Hematopoietic multipotent progenitor cell (in vitro differentiated cells): ENCODE results near the gene IGFBP6. TPM values are rescaled to one million over a fixed set of nuclear protein-coding genes. Genes with fewer than 3 reads are reported as not detected.
A peak's percentile ranks its signal among the peaks of the same experiment; 100 is the strongest.
"Not testable (repeated sequence)": the region's sequence is repeated elsewhere in the genome, so short reads cannot be mapped to it uniquely, and the experiment has no call there.

ENCODE experiments used
- DNase-seq, 3 donors: peaks; one replicate each; pipeline ENCODE4 v3.0.0-alpha.2; 2011 to 2015; ENCODE audit warnings: low read depth in 2 of 3, low spot score in 2 of 3
- total RNA-seq: library from RNA; depleted of rRNA; stranded (reverse); fragments of >200 nt; gene quantifications from one replicate; pipeline ENCODE4 v1.2.3, GENCODE V29; 2012

The IGFBP6 gene
- total RNA-seq, 1 donor: 2.4 TPM

- not testable (repeated sequence) for DNase-seq
Observed at GRCh38 chr12:53094796-53095595, 2.5 kb upstream of the IGFBP6 start.

DNA sequence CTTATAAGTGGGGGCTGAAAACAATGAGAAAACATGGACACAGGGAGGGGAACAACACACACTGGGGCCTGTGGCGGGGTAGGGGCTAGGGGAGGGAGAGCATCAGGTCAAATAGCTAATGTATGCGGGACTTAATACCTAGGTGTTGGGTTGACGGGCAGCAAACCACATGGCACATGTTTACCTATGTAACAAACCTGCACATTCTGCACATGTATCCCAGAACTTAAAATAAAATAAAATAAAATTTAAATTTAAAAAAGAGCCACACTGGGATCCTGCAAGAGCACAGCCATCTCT, 1.9 kb upstream of the IGFBP6 start:
- DNase-seq: not testable (repeated sequence)

- DNase-seq: no peak
Observed at GRCh38 chr12:53096089-53096741, 1.3 kb upstream of the IGFBP6 start.

GRCh38 chr12:53096759-53097158, 708 bp upstream of the IGFBP6 start:
- DNase-seq: no peak

- DNase-seq: no peak
Observed at GRCh38 chr12:53097207-53097563, 282 bp upstream of the IGFBP6 start.

GRCh38 chr12:53098354-53098981, 1.0 kb downstream of the IGFBP6 start:
- no peak for DNase-seq

GRCh38 chr12:53099071-53099882, 1.8 kb downstream of the IGFBP6 start:
- peak; percentile 74 to 92 (median 91) for DNase-seq

- DNase-seq: no peak
Observed at GRCh38 chr12:53100466-53101151, 3.1 kb downstream of the IGFBP6 start.

DNA sequence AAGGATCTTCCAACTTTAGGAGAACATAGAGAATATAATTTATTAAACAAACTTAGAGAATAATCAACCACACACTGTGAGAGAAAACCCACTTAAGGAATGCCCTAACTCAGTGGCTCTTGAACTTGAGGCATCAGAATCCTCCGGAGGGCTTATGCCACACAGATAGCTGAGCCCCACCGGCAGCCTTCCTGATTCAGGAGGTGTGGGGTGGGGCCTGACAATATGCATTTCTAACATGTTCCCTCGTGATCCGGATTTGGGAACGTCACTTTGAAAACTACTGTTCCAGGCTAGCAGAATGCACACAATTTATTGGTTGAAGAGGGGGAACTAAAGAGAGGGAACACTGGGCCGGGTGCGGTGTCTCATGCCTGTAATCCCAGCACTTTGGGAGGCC, 3.8 kb downstream of the IGFBP6 start:
- DNase-seq: no peak

- DNase-seq: no peak
Observed at GRCh38 chr12:53101931-53102781, 4.7 kb downstream of the IGFBP6 start.

DNA sequence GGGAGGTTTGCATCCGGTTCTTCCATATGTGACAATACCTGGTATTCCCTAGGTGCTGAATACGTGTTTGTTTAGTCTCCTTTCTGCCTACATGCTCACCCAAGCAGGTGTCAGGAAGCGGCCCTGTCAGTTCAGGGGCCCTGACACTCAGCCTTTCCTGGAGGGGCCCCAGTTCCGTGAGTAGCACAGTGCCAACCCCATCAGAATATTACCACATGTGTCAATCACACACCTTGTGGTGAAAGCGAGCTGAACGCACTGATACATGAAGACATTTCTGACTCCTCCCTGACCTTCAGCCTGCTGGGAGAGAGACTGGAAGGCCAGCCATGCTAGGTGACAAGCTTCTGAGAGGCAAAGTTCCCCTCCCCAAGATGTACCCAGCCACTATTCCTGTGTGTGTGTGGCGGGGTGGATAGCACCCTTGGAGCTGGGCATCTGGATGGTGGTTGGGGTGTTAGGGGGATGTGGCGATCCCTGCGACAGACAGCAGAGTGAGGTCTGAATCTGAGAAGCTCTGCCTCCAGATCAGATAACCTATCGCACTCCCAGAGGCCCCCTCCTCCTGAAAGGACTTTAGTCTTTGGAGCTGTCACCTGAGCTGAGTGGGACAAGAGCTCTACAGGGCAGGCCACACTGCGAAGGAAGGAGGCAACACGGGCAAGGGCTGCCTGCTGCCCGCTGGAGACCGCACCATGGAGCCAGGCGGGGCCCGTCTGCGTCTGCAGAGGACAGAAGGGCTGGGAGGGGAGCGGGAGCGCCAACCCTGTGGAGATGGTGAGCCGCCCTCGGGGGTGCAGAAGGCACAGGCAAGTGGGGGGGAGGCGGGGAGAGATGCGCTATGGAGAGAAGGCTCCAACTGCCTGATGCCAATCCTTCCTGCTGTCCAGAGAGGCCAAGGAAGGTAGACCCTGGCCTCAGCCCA, 5.7 kb downstream of the IGFBP6 start, which contains the start of gene SOAT2:
Gene SOAT2, plus strand, starts transcription at position 604 of the 925 bp plus-strand sequence. Its CDS starts 92 bp downstream, at position 696.
- DNase-seq: no peak

GRCh38 chr12:53103860-53104305, 6.4 kb downstream of the IGFBP6 start:
- peak in 2 of 3 donors; percentile 76 to 85 for DNase-seq

GRCh38 chr12:53105256-53105655, 7.8 kb downstream of the IGFBP6 start:
- no peak for DNase-seq

DNA sequence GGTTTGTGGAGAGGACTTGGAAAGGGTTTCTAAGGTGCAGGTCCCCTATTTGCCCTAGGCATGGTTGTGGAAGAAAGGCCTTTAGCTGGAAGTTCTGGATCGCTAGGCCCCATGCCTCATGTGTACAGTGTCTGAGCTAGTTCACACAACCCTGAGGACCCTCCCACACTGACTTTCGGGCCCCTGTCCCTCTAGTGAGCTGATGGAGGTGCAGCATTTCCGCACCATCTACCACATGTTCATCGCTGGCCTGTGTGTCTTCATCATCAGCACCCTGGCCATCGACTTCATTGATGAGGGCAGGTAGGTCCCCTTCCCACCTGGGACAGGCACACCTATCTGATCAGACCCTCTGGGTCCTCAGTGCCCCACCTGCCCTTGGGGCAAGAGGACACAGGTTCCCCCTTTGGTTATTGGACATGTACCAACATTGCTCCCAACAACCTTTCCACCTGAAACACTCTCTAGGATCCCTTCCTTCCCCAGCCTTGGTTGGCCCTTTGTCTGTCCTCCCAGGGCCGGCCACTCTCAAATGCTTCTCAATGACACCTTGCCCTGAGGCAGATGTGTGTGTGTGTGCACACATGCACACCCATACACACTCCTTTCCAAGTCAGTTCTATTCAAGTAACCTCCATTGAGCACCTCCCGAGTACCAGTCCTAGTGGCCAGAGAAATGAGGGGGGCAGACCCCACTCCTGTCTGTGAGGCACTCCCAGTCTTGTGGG, 8.4 kb downstream of the IGFBP6 start:
- no peak for DNase-seq

GRCh38 chr12:53107122-53107521, 9.7 kb downstream of the IGFBP6 start:
- DNase-seq: no peak

DNA sequence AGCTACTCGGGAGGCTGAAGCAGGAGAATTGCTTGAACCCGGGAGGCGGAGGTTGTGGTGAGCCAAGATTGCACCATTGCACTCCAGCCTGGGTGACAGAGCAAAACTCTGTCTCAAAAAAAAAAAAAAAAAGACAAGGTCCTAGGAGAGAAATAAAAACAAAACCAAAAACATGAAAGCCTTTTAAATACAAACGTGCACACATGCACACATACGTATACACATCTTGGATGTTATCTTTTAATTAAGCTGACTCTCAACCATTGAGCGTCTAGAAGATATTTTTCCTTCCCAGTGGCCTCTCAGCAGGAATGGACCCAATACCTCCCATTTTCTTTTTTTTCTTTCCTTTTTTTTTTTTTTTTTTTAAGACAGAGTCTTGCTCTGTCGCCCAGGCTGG, 15.0 kb downstream of the IGFBP6 start:
- not testable (repeated sequence) for DNase-seq

DNA sequence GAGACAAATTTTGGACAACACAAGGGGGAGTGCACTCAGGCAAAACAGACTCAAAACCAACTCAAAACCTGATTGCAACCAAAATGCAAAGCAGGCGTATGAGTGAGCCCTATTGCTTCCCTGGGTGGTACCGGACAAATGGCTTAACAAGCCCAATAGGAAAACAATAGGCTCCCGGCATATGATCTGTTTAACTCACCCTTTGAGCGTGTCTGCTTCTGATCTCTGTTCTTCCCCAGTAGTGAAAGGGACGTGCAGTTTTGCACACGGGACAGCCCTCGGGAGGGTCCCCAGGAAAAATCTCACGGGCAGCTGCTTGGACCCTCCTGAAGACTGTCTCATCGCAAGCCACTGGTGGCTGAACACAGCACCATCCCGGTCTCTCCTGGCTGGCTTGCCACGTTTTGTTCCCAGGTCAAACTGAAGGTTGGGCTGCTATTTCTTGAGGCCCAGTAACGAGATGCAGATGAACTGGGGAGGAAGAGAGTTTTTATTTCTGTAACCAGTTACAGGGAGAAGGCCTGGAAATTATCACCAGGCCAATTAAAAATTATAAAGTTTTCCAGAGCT, 15.8 kb downstream of the IGFBP6 start:
- DNase-seq: no peak
